Activated B cell treated with CpG ODN at 0.5 μM for 24 hours (primary cell): Measurements from ENCODE around the gene C2orf42. TPM values are rescaled to one million over a fixed set of nuclear protein-coding genes. Genes with fewer than 3 reads are reported as not detected.
A peak's percentile ranks its signal among the peaks of the same experiment; 100 is the strongest.
"Not testable (repeated sequence)": the region's sequence is repeated elsewhere in the genome, so short reads cannot be mapped to it uniquely, and the experiment has no call there.

Experiments used
- ATAC-seq: fragments of 200-7000 bp; cut with Tn5 transposase; one replicate; pipeline ENCODE4 v1.10.0; 2021; ENCODE audit warnings: low read depth, mild to moderate bottlenecking, moderate library complexity
- CTCF ChIA-PET: fragments of 350-600 bp; sonication (Branson Sonifier 250); formaldehyde crosslinking; loops from one replicate; lab custom pipeline; 2021; ENCODE audit warnings: antibody characterized with exemption; lab: Charles Lee
- POLR2A ChIA-PET: fragments of 350-600 bp; sonication (Branson Sonifier 250); formaldehyde crosslinking; loops from one replicate; lab custom pipeline; 2021; ENCODE audit warnings: antibody characterized with exemption; lab: Charles Lee
- DNase-seq: peaks from one replicate; pipeline ENCODE4 v3.0.0; 2022
- H3K27ac Mint-ChIP-seq: one replicate; pipeline ENCODE4 v1.8.0; 2020; ENCODE audit warnings: mixed read lengths
- H3K27me3 Mint-ChIP-seq: one replicate; pipeline ENCODE4 v1.8.0; 2021; ENCODE audit warnings: mixed read lengths
- H3K36me3 Mint-ChIP-seq: one replicate; pipeline ENCODE4 v1.8.0; 2021; ENCODE audit warnings: low read depth, mixed read lengths
- H3K4me1 Mint-ChIP-seq: one replicate; pipeline ENCODE4 v1.8.0; 2021; ENCODE audit warnings: mixed read lengths
- H3K4me3 Mint-ChIP-seq: one replicate; pipeline ENCODE4 v1.8.0; 2020; ENCODE audit warnings: mild to moderate bottlenecking, mixed read lengths
- H3K9me3 Mint-ChIP-seq: one replicate; pipeline ENCODE4 v1.8.0; 2020; ENCODE audit warnings: mixed read lengths
- intact Hi-C: fragments of 100-400 bp; cut with micrococcal nuclease; formaldehyde crosslinking; loops from one replicate; pipeline ENCODE4 v1.15.1; 2024
- total RNA-seq: library from RNA; stranded (reverse); gene quantifications from 2 replicates; pipeline ENCODE4 v1.2.3, GENCODE V29; 2022
- TF ChIP-seq, protein P1 (sequence below): fragments of 200-600 bp; IDR thresholded peaks from one replicate; pipeline ENCODE4 v1.8.0; 2022; ENCODE audit warnings: antibody characterized with exemption, mild to moderate bottlenecking

The C2orf42 gene
- total RNA-seq: 28.4 and 34.8 TPM in 2 replicates

GRCh38 chr2:70190418-70191243, at the start of gene C2orf42:
Gene C2orf42 (minus strand): TSS chr2:70191019. CDS start chr2:70181985, 9,034 bp downstream.
- Mint-ChIP-seq H3K4me3 (peak within 1 kb of the TSS; percentile 98), H3K9me3 (no peaks in the 10 kb centered on the region), H3K27me3 (no peaks in the 10 kb centered on the region), H3K4me1 (peaks cover 17% of the 10 kb centered on the region), H3K36me3 (peaks cover 11% of the 10 kb centered on the region), H3K27ac (peak within 1 kb of the TSS; percentile 100)
- DNase-seq: peak; percentile 93
- intact Hi-C loops: loop anchor here (1.0 to 2.0 kb wide), 9 partner anchors 48 to 546 kb away; partner anchors contain the start of genes GMCL1, PCYOX1, SNRPG and TIA1
- ATAC-seq: peak; percentile 86
- POLR2A ChIA-PET: interaction anchor here (0.5 to 4.0 kb wide), 49 partner anchors 8 to 1141 kb away, joined by 3 to 125 read pairs (median 4); partner anchors contain the start of genes ANXA4, FAM136A, GMCL1 and MXD1
- CTCF ChIA-PET: interaction anchor here (0.8 to 1.7 kb wide), 8 partner anchors 9 to 278 kb away, joined by 3 to 6 read pairs (median 4); partner anchors contain the start of genes MXD1 and SNRPG
- TF ChIP-seq, protein P1, sequence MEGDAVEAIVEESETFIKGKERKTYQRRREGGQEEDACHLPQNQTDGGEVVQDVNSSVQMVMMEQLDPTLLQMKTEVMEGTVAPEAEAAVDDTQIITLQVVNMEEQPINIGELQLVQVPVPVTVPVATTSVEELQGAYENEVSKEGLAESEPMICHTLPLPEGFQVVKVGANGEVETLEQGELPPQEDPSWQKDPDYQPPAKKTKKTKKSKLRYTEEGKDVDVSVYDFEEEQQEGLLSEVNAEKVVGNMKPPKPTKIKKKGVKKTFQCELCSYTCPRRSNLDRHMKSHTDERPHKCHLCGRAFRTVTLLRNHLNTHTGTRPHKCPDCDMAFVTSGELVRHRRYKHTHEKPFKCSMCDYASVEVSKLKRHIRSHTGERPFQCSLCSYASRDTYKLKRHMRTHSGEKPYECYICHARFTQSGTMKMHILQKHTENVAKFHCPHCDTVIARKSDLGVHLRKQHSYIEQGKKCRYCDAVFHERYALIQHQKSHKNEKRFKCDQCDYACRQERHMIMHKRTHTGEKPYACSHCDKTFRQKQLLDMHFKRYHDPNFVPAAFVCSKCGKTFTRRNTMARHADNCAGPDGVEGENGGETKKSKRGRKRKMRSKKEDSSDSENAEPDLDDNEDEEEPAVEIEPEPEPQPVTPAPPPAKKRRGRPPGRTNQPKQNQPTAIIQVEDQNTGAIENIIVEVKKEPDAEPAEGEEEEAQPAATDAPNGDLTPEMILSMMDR: no peak

DNA sequence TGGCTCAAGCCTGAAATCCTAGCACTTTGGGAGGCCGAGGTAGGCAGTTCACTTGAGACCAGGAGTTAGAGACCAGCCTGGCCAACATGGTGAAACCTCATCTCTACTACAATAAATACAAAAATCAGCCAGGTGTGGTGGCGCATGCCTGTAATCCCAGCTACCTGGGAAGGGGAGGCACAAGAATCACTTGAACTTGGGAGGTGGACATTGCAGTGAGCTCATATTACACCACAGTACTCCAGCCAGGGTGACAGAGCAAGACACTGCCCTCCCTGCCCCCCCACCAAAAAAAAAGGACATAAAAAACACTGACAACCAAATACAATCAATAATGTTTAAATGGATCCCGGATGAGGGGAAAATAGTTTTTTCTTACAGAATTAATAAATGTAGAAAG, 49.8 kb upstream of the C2orf42 start:
- TF ChIP-seq, protein P1: no peak
- intact Hi-C loops: no loop called here
- Mint-ChIP-seq H3K27ac (no peak overlapping the region), H3K27me3 (no peaks in the 10 kb centered on the region), H3K36me3 (peaks cover 37% of the 10 kb centered on the region), H3K4me1 (peaks cover 33% of the 10 kb centered on the region), H3K9me3 (no peaks in the 10 kb centered on the region), H3K4me3 (no peak overlapping the region)
- ChIA-PET POLR2A (interaction anchor here (0.7 to 1.1 kb wide), 3 partner anchors 9 to 757 kb away, joined by 3 to 4 read pairs (median 3); partner anchors contain the start of gene C2orf42), CTCF (interaction anchor here (0.5 kb wide), 1 partner anchor 81 kb away, joined by 3 read pairs; no protein-coding TSS in a partner anchor)
- ATAC-seq: no peak
- DNase-seq: no peak

GRCh38 chr2:70233926-70234325, 43.1 kb upstream of the C2orf42 start:
- peaks cover 57% of the 10 kb centered on the region for H3K36me3 Mint-ChIP-seq
- no peaks in the 10 kb centered on the region for H3K4me1 Mint-ChIP-seq
- no peak overlapping the region for H3K4me3 Mint-ChIP-seq
- ChIA-PET POLR2A (no interaction called here), CTCF (no interaction called here)
- DNase-seq: no peak
- TF ChIP-seq, protein P1: no peak
- intact Hi-C loops: no loop called here
- H3K27ac Mint-ChIP-seq: no peak overlapping the region
- H3K27me3 Mint-ChIP-seq: no peaks in the 10 kb centered on the region
- no peak for ATAC-seq
- no peaks in the 10 kb centered on the region for H3K9me3 Mint-ChIP-seq

- intact Hi-C loops: no loop called here
- Mint-ChIP-seq H3K27ac (no peak overlapping the region), H3K27me3 (no peaks in the 10 kb centered on the region), H3K36me3 (peaks cover 77% of the 10 kb centered on the region), H3K4me3 (no peak overlapping the region), H3K9me3 (no peaks in the 10 kb centered on the region), H3K4me1 (no peaks in the 10 kb centered on the region)
- no peak for ATAC-seq
- TF ChIP-seq, protein P1: no peak
- ChIA-PET CTCF (interaction anchor here (0.7 to 1.3 kb wide), 3 partner anchors 36 to 314 kb away, joined by 3 read pairs; partner anchors contain the start of gene C2orf42), POLR2A (no interaction called here)
- no peak for DNase-seq
Measured at GRCh38 chr2:70226781-70227180, 36.0 kb upstream of the C2orf42 start.

- H3K4me1 Mint-ChIP-seq, H3K9me3 Mint-ChIP-seq, H3K27me3 Mint-ChIP-seq, H3K27ac Mint-ChIP-seq, ATAC-seq, H3K4me3 Mint-ChIP-seq, DNase-seq, CTCF ChIA-PET, intact Hi-C loops: not testable (repeated sequence)
- H3K36me3 Mint-ChIP-seq: peaks cover 74% of the 10 kb centered on the region
- POLR2A ChIA-PET: interaction anchor here (0.6 kb wide), 2 partner anchors 15 to 80 kb away, joined by 3 to 13 read pairs; no protein-coding TSS in a partner anchor
Measured at GRCh38 chr2:70223305-70223704, 32.5 kb upstream of the C2orf42 start.
